HEK293T (cell line): ENCODE measurements around the gene ZP1.

Source experiments
- BHLHE40 ChIP-seq: fragments of 450-650 bp; IDR thresholded peaks from 2 replicates; pipeline ENCODE4 v1.6.1; 2016; ENCODE audit warnings: mild to moderate bottlenecking, moderate library complexity, borderline replicate concordance
- FOXM1 ChIP-seq: fragments of 450-650 bp; IDR thresholded peaks from 2 replicates; pipeline ENCODE4 v1.6.1; 2017; ENCODE audit warnings: mild to moderate bottlenecking, borderline replicate concordance
- HDGF ChIP-seq: fragments of 450-650 bp; IDR thresholded peaks from 2 replicates; pipeline ENCODE4 v1.6.1; 2017; ENCODE audit warnings: antibody characterized with exemption, borderline replicate concordance
- L3MBTL2 ChIP-seq: fragments of 450-650 bp; conservative IDR thresholded peaks from 2 replicates; pipeline ENCODE4 v1.6.1; 2016; ENCODE audit warnings: mild to moderate bottlenecking
- SP1 ChIP-seq: fragments of 450-650 bp; IDR thresholded peaks from 2 replicates; pipeline ENCODE4 v1.6.1; 2017
- TF ChIP-seq, protein P1 (sequence below): fragments of 450-650 bp; IDR thresholded peaks from 2 replicates; pipeline ENCODE4 v1.6.1; 2016

DNA sequence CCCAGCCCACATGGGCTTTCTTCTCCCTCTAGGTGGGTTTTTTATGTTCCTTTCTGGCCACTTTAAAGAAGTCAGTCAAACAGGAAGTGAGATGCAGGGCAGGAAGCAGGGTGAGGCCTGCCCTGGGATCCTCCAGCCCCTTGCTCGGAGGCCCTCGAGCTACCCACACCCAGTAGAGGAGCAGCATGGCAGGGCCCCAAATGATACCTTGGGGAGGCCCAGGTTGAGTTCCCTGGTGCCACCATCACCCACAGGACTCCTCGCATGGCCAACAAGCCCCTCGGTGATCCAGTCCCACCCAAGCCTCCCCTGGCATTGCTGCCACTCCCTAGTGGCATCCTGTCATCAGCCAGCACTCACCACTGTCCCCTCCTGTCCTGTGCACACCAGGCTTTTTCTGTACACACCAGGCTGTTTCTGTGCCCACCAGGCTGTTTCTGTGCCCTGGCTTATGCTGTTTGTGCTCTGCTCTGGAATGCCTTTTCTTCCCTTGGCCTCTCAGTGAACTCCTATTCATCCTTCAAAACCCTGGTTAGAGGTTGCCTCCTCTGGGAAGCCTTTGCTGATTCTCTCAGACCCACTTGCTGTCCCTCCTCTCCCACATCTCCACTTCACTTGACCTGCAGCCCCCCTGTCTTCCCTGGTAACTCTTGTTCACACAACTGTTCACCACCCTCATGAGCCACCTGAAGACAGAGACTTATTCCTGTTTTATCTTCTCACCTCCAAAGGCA is 8.4 kb upstream of the ZP1 start:
- TF ChIP-seq L3MBTL2, result no peak
- TF ChIP-seq, protein P1, sequence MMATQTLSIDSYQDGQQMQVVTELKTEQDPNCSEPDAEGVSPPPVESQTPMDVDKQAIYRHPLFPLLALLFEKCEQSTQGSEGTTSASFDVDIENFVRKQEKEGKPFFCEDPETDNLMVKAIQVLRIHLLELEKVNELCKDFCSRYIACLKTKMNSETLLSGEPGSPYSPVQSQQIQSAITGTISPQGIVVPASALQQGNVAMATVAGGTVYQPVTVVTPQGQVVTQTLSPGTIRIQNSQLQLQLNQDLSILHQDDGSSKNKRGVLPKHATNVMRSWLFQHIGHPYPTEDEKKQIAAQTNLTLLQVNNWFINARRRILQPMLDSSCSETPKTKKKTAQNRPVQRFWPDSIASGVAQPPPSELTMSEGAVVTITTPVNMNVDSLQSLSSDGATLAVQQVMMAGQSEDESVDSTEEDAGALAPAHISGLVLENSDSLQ, result no peak
- TF ChIP-seq SP1, result no peak
- TF ChIP-seq HDGF, result no peak
- TF ChIP-seq BHLHE40, result no peak
- no peak for TF ChIP-seq FOXM1
